Measurements from ENCODE around the gene LMOD2.

GRCh38 chr7:123675181-123675473, 19.5 kb downstream of the LMOD2 start:
- TF ChIP-seq CTCF (IDR thresholded peaks at IDR 0.05) (no peak), POLR2A (IDR thresholded peaks at IDR 0.05) (no peak)

All from adrenal gland (tissue), 5 donors.